GM12891 (cell line): Measurements from ENCODE around the gene SDCCAG8.

Source experiments
- POLR2A ChIP-seq: IDR thresholded peaks from 2 replicates; pipeline ENCODE4 v1.6.1; 2011; ENCODE audit warnings: low read depth, low read length, control low read depth
- TAF1 ChIP-seq: IDR thresholded peaks from 2 replicates; pipeline ENCODE4 v1.6.1; 2011; ENCODE audit warnings: low read depth, low read length, control low read depth

DNA sequence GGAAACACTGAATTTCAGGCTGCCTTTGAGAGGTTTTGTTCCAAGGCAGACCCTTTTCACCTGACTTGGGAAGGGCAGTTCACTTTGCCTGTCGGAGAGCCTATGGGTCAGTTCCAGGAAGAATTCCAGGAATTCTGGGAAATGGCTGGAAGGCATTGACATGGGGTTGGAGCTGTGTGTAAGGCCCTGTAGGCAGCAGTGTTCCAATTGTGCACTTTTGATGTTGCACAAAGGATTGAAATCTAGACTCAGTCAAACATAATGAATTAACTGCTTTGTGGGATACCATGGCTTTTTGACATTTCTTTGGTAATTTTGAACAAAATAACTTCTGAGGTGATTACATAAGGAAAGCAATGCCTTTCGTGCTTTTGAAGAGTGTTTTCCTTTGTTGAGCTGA, 184.6 kb downstream of the SDCCAG8 start:
- TF ChIP-seq POLR2A (no peak), TAF1 (no peak)
